IMR-90 (cell line): ENCODE data around the gene NKX2-8. TPM values are rescaled to one million over a fixed set of nuclear protein-coding genes. Genes with fewer than 3 reads are reported as not detected.

ENCODE experiments used
- ATAC-seq: fragments of 200-7000 bp; cut with Tn5 transposase; 2 replicates; pipeline ENCODE4 v1.9.1; 2020; ENCODE audit warnings: low read depth, mild to moderate bottlenecking, moderate library complexity
- BruUV-seq: library from RNA; stranded (reverse); fragments of 400-500 nt; replicated peaks from 2 replicates; lab custom pipeline; 2021; lab: Mats Ljungman, UMichigan
- CTCF ChIA-PET: fragments of 300-600 bp; formaldehyde crosslinking; extraction: SDS; loops from one replicate; lab custom pipeline; 2021; ENCODE audit warnings: antibody characterized with exemption; lab: Yijun Ruan, JAX
- POLR2A ChIA-PET: fragments of 300-600 bp; sonication (Branson Sonifier 250); formaldehyde crosslinking; loops from one replicate; lab custom pipeline; 2022; ENCODE audit warnings: antibody characterized with exemption; ENCODE audit not compliant: unreplicated experiment; lab: Charles Lee
- DNase-seq: peaks from one replicate; pipeline ENCODE4 v3.0.0; 2013
- H2AFZ ChIP-seq: replicated peaks from 2 replicates; pipeline ENCODE3; 2013; ENCODE audit warnings: low read length, mild to moderate bottlenecking; ENCODE audit not compliant: poor library complexity
- H2AK5ac ChIP-seq: 2 replicates; pipeline ENCODE4 v1.6.1; 2013; ENCODE audit warnings: low read depth, low read length, inconsistent platforms
- H2AK9ac ChIP-seq: replicated peaks from 2 replicates; pipeline ENCODE3; 2013; ENCODE audit warnings: mild to moderate bottlenecking, low read depth, low read length, moderate library complexity; ENCODE audit not compliant: poor library complexity
- H2BK120ac ChIP-seq: 2 replicates; pipeline ENCODE4 v1.6.1; 2013; ENCODE audit warnings: low read depth, low read length, inconsistent platforms
- H2BK15ac ChIP-seq: 3 replicates; pipeline ENCODE4 v1.6.1; 2013; ENCODE audit warnings: low read depth, low read length, inconsistent platforms
- H2BK20ac ChIP-seq: 2 replicates; pipeline ENCODE4 v1.6.1; 2013; ENCODE audit warnings: low read depth, mild to moderate bottlenecking, inconsistent platforms, low read length, moderate library complexity
- H2BK5ac ChIP-seq: 2 replicates; pipeline ENCODE4 v1.6.1; 2013; ENCODE audit warnings: mild to moderate bottlenecking, low read depth, low read length, inconsistent platforms; ENCODE audit not compliant: poor library complexity, severe bottlenecking
- H3K14ac ChIP-seq: replicated peaks from 2 replicates; pipeline ENCODE4 v1.6.1; 2013; ENCODE audit warnings: low read depth, low read length, inconsistent platforms
- H3K18ac ChIP-seq: 2 replicates; pipeline ENCODE4 v1.6.1; 2013; ENCODE audit warnings: low read depth, low read length, control low read depth
- H3K23ac ChIP-seq: 2 replicates; pipeline ENCODE4 v1.6.1; 2013; ENCODE audit warnings: low read depth, low read length, inconsistent platforms
- H3K27ac ChIP-seq: 2 replicates; pipeline ENCODE4 v1.5.1; 2013; ENCODE audit warnings: mild to moderate bottlenecking, control low read depth, low read length; ENCODE audit not compliant: insufficient read depth
- H3K27me3 ChIP-seq: 2 replicates; pipeline ENCODE4 v1.6.1; 2013; ENCODE audit warnings: low read length; ENCODE audit not compliant: control insufficient read depth, insufficient read depth
- H3K36me3 ChIP-seq: 2 replicates; pipeline ENCODE4 v1.6.1; 2013; ENCODE audit warnings: low read length, mixed read lengths; ENCODE audit not compliant: control insufficient read depth, insufficient read depth
- H3K4ac ChIP-seq: 2 replicates; pipeline ENCODE4 v1.6.1; 2013; ENCODE audit warnings: low read depth, low read length, inconsistent platforms
- H3K4me1 ChIP-seq: 2 replicates; pipeline ENCODE4 v1.6.1; 2013; ENCODE audit warnings: low read length, mixed read lengths; ENCODE audit not compliant: control insufficient read depth, insufficient read depth
- H3K4me2 ChIP-seq: 2 replicates; pipeline ENCODE4 v1.6.1; 2013; ENCODE audit warnings: low read depth, mild to moderate bottlenecking, control low read depth, low read length, moderate library complexity
- H3K4me3 ChIP-seq: 2 replicates; pipeline ENCODE4 v1.5.1; 2013; ENCODE audit warnings: low read depth, mild to moderate bottlenecking, control low read depth, low read length, moderate library complexity; ENCODE audit not compliant: insufficient read depth
- H3K56ac ChIP-seq: 2 replicates; pipeline ENCODE4 v1.6.1; 2013; ENCODE audit warnings: low read length, inconsistent platforms; ENCODE audit not compliant: insufficient read depth; ENCODE audit errors: extremely low read depth
- H3K79me1 ChIP-seq, 2 experiments: 2 replicates each; pipeline ENCODE4 v1.6.1; 2013; ENCODE audit warnings: low read length in 2 of 2, inconsistent platforms in 1 of 2, low read depth in 1 of 2
- H3K9ac ChIP-seq: 2 replicates; pipeline ENCODE4 v1.6.1; 2013; ENCODE audit warnings: low read depth, low read length, control low read depth
- H3K9me1 ChIP-seq: 2 replicates; pipeline ENCODE4 v1.6.1; 2013; ENCODE audit warnings: low read length, inconsistent platforms; ENCODE audit not compliant: insufficient read depth
- H3K9me3 ChIP-seq: 2 replicates; pipeline ENCODE4 v1.6.1; 2013; ENCODE audit warnings: low read length; ENCODE audit not compliant: control insufficient read depth, insufficient read depth
- H4K20me1 ChIP-seq: 2 replicates; pipeline ENCODE4 v1.6.1; 2013; ENCODE audit warnings: low read length, inconsistent platforms; ENCODE audit not compliant: insufficient read depth
- H4K5ac ChIP-seq: 2 replicates; pipeline ENCODE4 v1.6.1; 2013; ENCODE audit warnings: mild to moderate bottlenecking, low read depth, low read length, control low read depth
- H4K8ac ChIP-seq, 2 experiments: 2 replicates each; pipeline ENCODE4 v1.6.1; 2013; ENCODE audit warnings: low read depth in 2 of 2, low read length in 2 of 2, control low read depth in 1 of 2, inconsistent platforms in 1 of 2
- H4K91ac ChIP-seq: 2 replicates; pipeline ENCODE4 v1.6.1; 2013; ENCODE audit warnings: low read depth, low read length, inconsistent platforms; ENCODE audit not compliant: insufficient read depth
- CEBPB ChIP-seq: IDR thresholded peaks from 2 replicates; pipeline ENCODE4 v1.6.1; 2012; ENCODE audit warnings: low read depth, low read length, improper control_type of control experiment
- CHD1 ChIP-seq: IDR thresholded peaks from 2 replicates; pipeline ENCODE4 v1.6.1; 2012; ENCODE audit warnings: low read depth, low read length, improper control_type of control experiment
- MAZ ChIP-seq: IDR thresholded peaks from 2 replicates; pipeline ENCODE4 v1.6.1; 2012; ENCODE audit warnings: low read depth, mild to moderate bottlenecking, low read length, improper control_type of control experiment, moderate library complexity, borderline replicate concordance
- RAD21 ChIP-seq: IDR thresholded peaks from 2 replicates; pipeline ENCODE4 v1.6.1; 2012; ENCODE audit warnings: low read length, improper control_type of control experiment
- SMC3 ChIP-seq: fragments of 150-350 bp; IDR thresholded peaks from 2 replicates; pipeline ENCODE4 v1.6.1; 2016; ENCODE audit warnings: low read depth, mild to moderate bottlenecking, antibody characterized with exemption, low read length, moderate library complexity
- WGBS, 2 experiments: methylation state at CpG; one replicate each; pipeline versions ENCODE4 v1.1.5 to v1.1.7; 2013; ENCODE audit warnings: missing lambda C conversion rate in 2 of 2; ENCODE audit not compliant: insufficient read length in 1 of 2; ENCODE audit errors: extremely low coverage in 2 of 2; 5-methylcytosine and 5-hydroxymethylcytosine counted together
- dilution Hi-C: fragments of 300-500 bp; cut with HindIII; formaldehyde crosslinking; loops from one replicate; pipeline ENCODE4 v1.14.3; 2018; ENCODE audit warnings: low sequenced_read_pairs; ENCODE audit not compliant: unreplicated experiment
- in situ Hi-C: fragments of 300-500 bp; cut with MboI; formaldehyde crosslinking; loops from 3 replicates; pipeline ENCODE4 v1.14.3; 2019; ENCODE audit warnings: low sequenced_read_pairs, inconsistent platforms, mixed read lengths
- intact Hi-C: fragments of 100-400 bp; cut with micrococcal nuclease; formaldehyde crosslinking; loops from 2 replicates; pipeline ENCODE4 v1.10.0; 2022
- polyA plus RNA-seq, 3 experiments: library from polyadenylated mRNA; depleted of rRNA; stranded (reverse); fragments of >200 nt; gene quantifications; 2 replicates each; pipeline ENCODE4 v1.2.3, GENCODE V29; 2012; ENCODE audit warnings: low replicate concordance in 1 of 3
- total RNA-seq: library from RNA; depleted of rRNA; stranded (reverse); fragments of >200 nt; gene quantifications from 2 replicates; pipeline ENCODE4 v1.2.3, GENCODE V29; 2012
- TF ChIP-seq, protein P1 (sequence below): conservative IDR thresholded peaks from 2 replicates; pipeline ENCODE4 v1.5.1; 2012; ENCODE audit warnings: mild to moderate bottlenecking, low read depth, low read length, improper control_type of control experiment

The NKX2-8 gene
- total and polyA plus RNA-seq, 2 of the 4 experiments (the other 2 are of a cell fraction), result not detected

DNA sequence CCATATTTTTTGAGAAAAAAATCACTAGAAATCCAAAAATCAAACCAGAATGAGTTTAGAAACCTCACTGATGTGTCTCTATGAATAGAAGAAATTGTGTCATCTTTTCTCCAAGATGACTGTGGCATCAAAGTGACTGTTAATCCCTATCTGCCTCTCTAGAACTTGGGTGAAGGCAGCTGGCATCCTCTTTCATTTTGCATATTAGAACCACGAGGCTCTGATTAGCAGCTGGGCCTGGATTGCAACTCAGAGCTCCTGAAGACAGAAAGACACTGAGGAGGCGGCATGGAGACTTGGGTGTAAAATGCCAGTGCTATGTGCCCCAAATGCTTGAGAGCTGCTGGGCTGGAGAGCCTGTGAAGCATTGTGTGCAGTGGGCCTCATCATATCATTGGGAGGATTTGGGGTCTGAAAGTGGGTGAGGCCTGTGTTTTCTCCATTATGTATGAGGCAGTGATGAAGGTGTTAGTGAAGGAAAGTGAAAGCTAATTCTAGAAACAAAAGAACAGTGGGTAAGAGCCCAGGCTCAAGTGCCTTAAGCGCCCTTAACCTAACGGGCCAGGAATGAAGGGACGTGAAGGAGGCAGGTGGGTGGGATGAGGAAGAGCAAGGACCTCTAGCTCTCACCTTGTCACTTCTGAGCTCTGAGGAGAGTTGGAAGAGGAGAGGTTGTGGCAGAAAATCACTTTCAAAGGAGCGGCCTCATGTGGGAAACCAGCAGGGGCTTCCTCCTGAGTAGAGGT lies 26.2 kb downstream of the NKX2-8 start (continued):
- TF ChIP-seq MAZ, result no peak

DNA sequence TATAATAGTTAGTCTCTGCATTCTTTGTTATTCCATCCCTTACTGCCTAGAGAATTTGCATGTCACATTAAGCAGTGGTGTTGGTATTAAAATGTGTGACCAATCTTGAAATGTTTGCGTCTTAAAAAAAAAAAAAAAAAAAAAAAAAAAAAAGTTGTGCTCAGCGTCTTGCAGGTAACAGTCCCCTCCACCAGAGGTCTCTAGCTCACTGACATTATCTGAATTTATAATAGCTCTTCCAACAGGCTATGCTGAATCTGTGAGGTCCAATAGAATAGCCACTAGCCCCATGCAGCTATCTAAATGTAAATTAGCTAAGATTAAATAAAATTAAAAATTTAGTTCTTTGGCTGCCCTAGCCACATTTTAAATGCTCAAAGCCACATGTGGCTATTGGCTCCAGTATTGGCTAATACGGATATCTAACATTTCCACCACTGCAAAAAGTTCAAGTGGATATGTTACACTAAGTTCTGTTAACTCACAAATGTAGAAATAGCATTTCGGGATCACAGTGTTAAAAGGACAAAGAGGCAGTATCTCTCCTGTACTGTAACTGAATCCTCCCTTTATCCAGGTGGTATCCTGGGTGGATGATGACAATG lies 28.7 kb downstream of the NKX2-8 start:
- Histone ChIP-seq H3K9me3 (no peaks in the 10 kb centered on the region), H3K27ac (no peak overlapping the region), H3K56ac (no peak overlapping the region), H4K91ac (no peak overlapping the region), H2BK5ac (no peak overlapping the region), H3K18ac (no peak overlapping the region), H3K79me1 (no peaks in the 10 kb centered on the region), H2AK5ac (no peak overlapping the region), H3K23ac (no peak overlapping the region), H2AK9ac (no peak overlapping the region), H4K8ac (no peak overlapping the region), H3K36me3 (no peaks in the 10 kb centered on the region), H4K5ac (no peak overlapping the region), H3K4me2 (no peak overlapping the region), H3K27me3 (no peaks in the 10 kb centered on the region; the same call in 1 of the 2 replicates), H3K9me1 (no peaks in the 10 kb centered on the region), H3K4me3 (no peak overlapping the region), H3K4ac (no peak overlapping the region), H3K14ac (no peak overlapping the region), H2AFZ (no peak overlapping the region), H2BK20ac (no peak overlapping the region), H3K4me1 (no peaks in the 10 kb centered on the region), H2BK120ac (no peak overlapping the region), H2BK15ac (no peak overlapping the region), H3K9ac (no peak overlapping the region), H4K20me1 (no peaks in the 10 kb centered on the region)
- DNase-seq, result peak; percentile 51
- intact Hi-C loops, result loop anchor here (1.0 to 5.0 kb wide), 3 partner anchors 52 to 596 kb away; no protein-coding TSS in a partner anchor
- ATAC-seq, result peak; percentile 90
- no TSS peak for BruUV-seq
- POLR2A ChIA-PET, result interaction anchor here (0.7 kb wide), 1 partner anchor 596 kb away, joined by 12 read pairs; no protein-coding TSS in a partner anchor
- TF ChIP-seq RAD21 (peak; percentile 62), CEBPB (no peak), CHD1 (no peak), SMC3 (peak; percentile 76)
- TF ChIP-seq, protein P1, sequence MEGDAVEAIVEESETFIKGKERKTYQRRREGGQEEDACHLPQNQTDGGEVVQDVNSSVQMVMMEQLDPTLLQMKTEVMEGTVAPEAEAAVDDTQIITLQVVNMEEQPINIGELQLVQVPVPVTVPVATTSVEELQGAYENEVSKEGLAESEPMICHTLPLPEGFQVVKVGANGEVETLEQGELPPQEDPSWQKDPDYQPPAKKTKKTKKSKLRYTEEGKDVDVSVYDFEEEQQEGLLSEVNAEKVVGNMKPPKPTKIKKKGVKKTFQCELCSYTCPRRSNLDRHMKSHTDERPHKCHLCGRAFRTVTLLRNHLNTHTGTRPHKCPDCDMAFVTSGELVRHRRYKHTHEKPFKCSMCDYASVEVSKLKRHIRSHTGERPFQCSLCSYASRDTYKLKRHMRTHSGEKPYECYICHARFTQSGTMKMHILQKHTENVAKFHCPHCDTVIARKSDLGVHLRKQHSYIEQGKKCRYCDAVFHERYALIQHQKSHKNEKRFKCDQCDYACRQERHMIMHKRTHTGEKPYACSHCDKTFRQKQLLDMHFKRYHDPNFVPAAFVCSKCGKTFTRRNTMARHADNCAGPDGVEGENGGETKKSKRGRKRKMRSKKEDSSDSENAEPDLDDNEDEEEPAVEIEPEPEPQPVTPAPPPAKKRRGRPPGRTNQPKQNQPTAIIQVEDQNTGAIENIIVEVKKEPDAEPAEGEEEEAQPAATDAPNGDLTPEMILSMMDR, result peak; percentile 81
- CTCF ChIA-PET, result interaction anchor here (0.6 to 2.4 kb wide), 20 partner anchors 10 to 699 kb away, joined by 3 to 24 read pairs (median 3); no protein-coding TSS in a partner anchor
- dilution Hi-C loops, result no loop called here
- in situ Hi-C loops, result no loop called here
- no CpG with 5 or more reads among the region's 4 CpGs for WGBS, 2 experiments
